ENCODE measurements around the gene ENTPD8. TPM values are rescaled to one million over a fixed set of nuclear protein-coding genes. Genes with fewer than 3 reads are reported as not detected.
A peak's percentile ranks its signal among the peaks of the same experiment; 100 is the strongest.

The ENTPD8 gene
- polyA plus RNA-seq, 12 donors = 0.11 to 6.2 (median 0.34) TPM; not detected in 1

DNA sequence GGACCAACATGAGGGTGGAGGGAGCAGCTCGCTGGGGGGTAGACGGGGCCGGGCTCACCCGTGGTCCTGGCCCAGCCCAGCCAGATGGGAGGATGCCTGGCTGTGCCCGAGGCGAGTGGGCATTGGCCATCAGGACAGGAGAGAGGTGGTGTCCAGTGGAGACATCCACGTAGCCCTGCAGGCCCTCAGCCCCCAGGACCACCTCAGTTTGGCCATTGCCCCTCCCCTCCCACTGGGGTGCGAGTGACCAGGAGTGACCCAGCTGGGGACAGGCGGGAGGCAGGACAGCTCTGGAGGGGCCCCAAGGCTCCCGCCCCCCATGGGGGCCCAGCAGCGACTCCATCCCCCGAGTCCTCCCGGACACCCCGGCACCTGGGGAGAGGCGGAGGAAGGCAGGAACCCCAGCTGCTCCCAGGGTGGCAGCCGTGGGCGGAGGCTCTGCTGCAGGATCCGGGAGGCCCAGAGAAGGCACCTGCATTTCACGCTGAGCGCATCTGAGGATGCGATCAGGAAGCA, 9.7 kb downstream of the ENTPD8 start:
- no peak for DNase-seq

GRCh38 chr9:137430723-137431415, 10.3 kb downstream of the ENTPD8 start:
- no peak for DNase-seq

DNA sequence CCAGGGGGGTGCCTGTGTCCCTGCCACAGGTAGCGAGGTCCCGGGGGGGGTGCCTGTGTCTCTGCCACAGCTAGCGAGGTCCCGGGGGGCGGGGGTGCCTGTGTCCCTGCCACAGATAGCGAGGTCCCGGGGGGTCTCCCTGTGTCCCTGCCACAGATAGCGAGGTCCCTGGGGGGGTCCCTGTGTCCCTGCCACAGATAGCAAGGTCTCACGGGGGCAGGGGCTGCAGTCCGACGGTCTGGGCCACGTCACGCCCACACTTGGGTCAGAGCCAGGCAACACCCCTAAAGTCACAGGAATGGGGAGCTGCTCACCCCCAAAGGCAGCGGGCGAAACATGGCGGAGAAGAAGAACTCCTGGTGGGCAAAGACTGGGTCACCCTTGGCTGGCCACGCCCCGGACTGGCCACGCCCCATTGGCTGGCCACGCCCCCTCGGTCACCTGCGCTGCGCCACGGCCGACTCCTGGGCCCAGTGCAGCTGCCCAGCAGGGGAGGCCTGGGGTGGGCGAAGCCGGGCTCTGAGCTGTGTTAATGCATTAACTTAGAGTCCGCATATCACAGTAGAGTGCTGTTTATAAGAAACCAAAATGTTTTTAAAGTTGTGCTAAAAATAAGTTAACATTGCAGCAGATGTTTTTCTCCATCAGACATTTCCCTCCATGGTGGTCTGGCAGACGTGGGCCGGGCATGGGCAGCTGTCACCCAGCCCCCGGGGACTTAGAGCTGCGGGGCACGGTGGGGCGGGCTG, 11.0 kb downstream of the ENTPD8 start:
- DNase-seq = no peak

DNA sequence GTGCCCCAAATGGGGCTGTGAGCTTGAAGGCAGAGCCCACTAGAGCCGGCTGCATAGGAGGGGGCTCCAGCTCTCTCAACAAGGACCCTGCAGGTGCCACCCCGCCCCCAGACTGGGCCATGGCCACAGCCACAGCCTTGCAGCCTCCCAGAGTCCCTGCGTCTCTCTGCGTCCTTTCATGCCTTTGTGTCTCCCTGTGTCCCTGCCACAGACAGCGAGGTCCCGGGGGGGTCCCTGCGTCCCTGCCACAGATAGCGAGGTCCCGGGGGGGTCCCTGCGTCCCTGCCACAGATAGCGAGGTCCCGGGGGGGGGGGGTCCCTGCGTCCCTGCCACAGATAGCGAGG, 11.6 kb downstream of the ENTPD8 start:
- DNase-seq = no peak

DNA sequence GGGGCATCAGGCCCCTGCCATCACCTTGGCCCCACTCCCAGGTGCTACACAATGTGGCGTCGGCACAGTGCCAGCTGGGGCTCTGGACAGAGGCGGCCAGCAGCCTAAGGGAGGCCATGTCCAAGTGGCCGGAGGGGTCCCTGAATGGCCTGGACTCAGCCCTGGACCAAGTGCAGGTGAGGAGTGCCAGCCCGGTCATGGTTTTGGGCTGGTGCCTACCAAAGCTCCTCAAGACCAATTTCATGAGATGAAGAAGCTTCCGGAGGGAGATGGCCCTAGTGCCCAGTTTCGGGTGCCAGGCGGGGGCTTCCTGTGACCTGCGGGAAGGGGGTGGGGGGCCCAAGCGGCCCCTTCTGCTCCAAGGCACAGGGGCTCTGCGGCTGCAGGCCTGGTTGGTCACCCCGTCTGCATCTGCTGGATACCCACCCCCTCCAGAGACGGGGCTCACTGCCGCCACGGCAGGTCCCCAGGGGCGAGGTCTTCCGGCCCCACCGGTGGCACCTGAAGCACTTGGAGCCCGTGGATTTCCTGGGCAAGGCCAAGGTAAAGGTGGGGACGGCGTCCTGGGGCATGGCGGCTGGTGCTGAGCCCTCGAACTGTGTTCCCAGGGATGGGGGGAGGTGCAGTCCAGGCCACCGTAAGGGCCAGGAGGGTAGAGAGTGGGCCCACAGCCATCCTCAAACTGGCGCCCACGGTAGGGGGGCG, 12.2 kb downstream of the ENTPD8 start:
- no peak for DNase-seq

GRCh38 chr9:137428311-137428630, 12.9 kb downstream of the ENTPD8 start:
- no peak for DNase-seq

- no peak for DNase-seq
These were observed 13.5 kb downstream of the ENTPD8 start for GRCh38 chr9:137427454-137428310.

DNA sequence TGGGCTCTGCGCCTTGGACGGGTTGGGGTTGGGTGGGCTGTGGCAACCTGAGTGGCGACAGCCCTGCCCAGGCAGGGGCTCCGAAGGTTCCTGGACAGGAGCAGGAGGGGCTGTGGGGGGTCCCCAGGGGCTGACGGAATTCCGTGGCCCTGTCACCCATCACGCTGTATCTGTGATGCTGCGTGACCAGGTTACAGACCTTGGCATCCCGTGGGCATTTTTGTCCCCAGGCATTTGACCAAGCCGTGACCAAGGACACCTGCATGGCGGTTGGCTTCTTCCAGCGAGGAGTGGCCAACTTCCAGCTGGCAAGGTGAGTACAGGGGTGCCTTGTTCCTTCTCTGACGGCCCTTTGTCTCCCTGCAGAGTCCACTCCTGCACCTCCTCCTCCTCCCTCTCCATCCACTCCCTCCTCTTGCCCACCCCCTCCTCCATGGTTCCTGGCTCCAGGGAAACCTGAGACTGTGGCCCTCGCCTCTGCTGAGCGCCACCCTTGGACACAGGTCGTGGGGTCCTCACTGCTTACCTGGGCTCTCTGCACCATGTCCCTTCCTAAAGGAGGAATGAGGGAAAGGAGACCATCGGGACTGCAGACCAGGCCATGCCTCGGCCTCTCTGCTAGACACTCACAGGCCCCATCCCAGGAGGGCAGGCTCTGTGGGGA, 15.0 kb downstream of the ENTPD8 start:
- no peak for DNase-seq

- no peak for DNase-seq
These were observed 17.5 kb downstream of the ENTPD8 start for GRCh38 chr9:137423514-137424291.

GRCh38 chr9:137422604-137423513, 18.3 kb downstream of the ENTPD8 start, which contains the start of the genes EXD3 and NOXA1:
Gene EXD3 (minus strand): TSS chr9:137423162. CDS start chr9:137395357, 27,805 bp downstream.
Gene NOXA1 (plus strand): TSS chr9:137423393. CDS start chr9:137423530, 137 bp downstream.
- DNase-seq = peak; percentile 86

GRCh38 chr9:137421838-137422603, 19.1 kb downstream of the ENTPD8 start:
- no peak for DNase-seq

- no peak for DNase-seq
These were observed 23.8 kb downstream of the ENTPD8 start for GRCh38 chr9:137417161-137418021.

DNA sequence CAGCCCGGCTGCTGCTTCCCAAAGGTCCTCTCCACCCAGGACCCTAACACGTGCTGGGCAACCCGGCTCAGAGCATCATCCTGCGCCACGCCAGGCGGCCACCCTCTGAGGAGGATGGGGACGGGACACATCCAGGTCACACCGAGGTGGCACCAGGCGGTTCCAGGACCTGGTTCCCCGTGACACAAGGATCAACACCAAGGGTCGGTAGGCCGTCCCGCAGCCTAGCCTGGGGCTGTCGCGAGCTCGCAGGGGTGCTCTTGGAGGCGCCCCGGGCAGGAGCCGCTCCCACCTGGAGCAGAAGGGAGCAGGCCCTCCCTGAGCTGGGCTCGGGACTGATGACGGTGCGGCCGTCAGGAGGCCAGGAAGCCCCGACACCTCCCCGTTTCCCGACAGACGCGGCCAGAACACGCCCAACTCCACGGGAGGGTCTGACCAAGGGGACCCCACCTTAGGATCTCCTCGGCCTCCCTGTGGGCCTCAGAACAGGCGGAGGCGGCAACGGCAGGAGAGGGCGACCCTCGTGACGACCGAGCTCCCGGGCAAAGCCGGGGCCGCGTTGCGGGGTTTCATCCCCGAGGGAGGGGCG, 24.5 kb downstream of the ENTPD8 start:
- no peak for DNase-seq

DNA sequence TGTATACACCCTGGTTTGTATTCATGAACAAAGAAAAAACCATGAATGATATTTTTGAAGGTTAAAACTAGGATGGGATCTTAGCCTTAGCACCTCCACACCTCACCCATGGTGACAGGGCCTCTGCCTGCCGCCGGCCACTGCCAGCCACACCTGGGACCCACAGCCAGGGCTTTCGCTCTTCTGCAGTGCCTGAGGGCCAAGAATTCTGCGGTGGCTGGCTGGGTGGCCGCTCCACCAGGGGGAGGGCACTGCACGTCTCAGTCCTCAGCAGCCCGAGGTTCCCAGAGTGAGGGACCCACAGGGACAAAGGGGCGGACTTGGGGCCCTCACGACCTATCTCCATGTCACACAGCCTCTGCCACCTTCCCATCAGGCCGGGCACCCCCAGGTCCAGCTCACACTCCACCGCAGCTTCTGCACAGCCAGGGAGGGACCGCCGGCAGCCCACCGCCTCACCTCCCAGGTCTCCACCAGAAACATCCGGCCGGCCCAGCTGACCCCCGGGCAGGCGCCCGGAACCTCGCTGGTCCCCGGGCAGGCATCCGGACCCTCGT, 25.1 kb downstream of the ENTPD8 start:
- no peak for DNase-seq

DNA sequence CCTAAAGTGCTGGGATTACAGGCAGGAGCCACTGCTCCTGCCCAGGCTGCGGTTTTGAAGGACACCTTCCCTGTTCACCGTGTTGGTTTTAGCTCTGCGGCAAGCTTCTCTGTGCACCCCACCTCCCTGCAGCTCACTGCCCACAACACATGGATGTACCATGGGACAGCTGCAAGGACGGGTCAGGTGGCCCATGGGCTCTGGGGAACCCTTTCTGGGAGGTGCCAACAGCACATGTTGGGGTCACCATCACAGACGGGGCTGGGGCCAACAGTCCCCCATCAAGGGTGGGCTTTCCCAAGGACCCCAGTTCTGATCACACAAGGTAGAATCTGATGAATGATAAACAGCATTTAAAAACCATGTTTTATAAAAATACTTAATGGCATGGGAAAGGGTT, 25.7 kb downstream of the ENTPD8 start:
- no peak for DNase-seq

DNA sequence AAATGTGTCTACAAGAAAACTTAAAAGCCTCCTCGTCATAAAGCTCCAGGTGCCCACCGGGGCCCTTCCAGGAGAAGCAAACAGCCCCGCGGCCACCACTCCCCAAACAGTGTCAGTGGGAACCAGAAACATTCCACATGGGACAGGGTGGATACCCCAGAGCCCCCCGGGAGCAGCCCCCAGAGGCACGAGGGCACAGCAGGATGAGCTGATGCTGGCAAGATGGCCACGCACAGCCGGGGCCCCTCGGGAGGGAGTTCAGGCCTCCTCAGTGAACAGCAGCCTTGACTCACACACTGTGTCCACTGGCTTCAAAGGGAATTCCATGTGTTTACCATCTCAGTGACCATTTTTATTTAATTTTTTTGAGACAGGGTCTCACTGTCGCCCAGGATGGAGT, 28.7 kb downstream of the ENTPD8 start:
- no peak for DNase-seq

Data from muscle of arm (tissue), 12 donors.